Neural cell (in vitro differentiated cells): ENCODE measurements around the gene HOXA2. TPM values are rescaled to one million over a fixed set of nuclear protein-coding genes. Genes with fewer than 3 reads are reported as not detected.

ENCODE experiments used
- H2AFZ ChIP-seq: fragments of 200-600, 300-800 bp; sonication (generic), shearing (Covaris generic); 2 replicates; pipeline ENCODE4 v1.6.0; 2014; ENCODE audit warnings: low read depth, mild to moderate bottlenecking, antibody characterized with exemption, low read length, moderate library complexity
- H3F3A ChIP-seq: fragments of 200-600 bp; shearing (Covaris generic); 2 replicates; pipeline ENCODE4 v1.6.1; 2016; ENCODE audit warnings: mild to moderate bottlenecking, moderate library complexity, mixed read lengths, antibody characterized with exemption, low read length; ENCODE audit not compliant: insufficient read depth, poor library complexity, severe bottlenecking
- H3K27ac ChIP-seq: fragments of 200-600, 300-800 bp; sonication (generic), shearing (Covaris generic); 2 replicates; pipeline ENCODE4 v1.5.1; 2014; ENCODE audit warnings: mild to moderate bottlenecking, low read length, moderate library complexity
- H3K27me3 ChIP-seq: fragments of 300-800, 200-600 bp; sonication (generic), shearing (Covaris generic); 2 replicates; pipeline ENCODE4 v1.6.0; 2014; ENCODE audit warnings: mild to moderate bottlenecking, low read depth, low read length, moderate library complexity; ENCODE audit not compliant: insufficient read depth
- H3K36me3 ChIP-seq: fragments of 300-800, 200-600 bp; sonication (generic), shearing (Covaris generic); 2 replicates; pipeline ENCODE4 v1.5.1; 2014; ENCODE audit warnings: mild to moderate bottlenecking, antibody characterized with exemption, low read length, moderate library complexity; ENCODE audit not compliant: insufficient read depth
- H3K4me2 ChIP-seq: fragments of 300-800, 200-600 bp; sonication (generic), shearing (Covaris generic); 2 replicates; pipeline ENCODE4 v1.6.0; 2014; ENCODE audit warnings: mild to moderate bottlenecking, low read length
- H3K4me3 ChIP-seq: fragments of 300-800, 200-600 bp; sonication (generic), shearing (Covaris generic); 2 replicates; pipeline ENCODE4 v1.5.1; 2014; ENCODE audit warnings: mild to moderate bottlenecking, low read length, moderate library complexity
- H3K79me2 ChIP-seq: fragments of 200-600 bp; shearing (Covaris generic); replicated peaks from 2 replicates; pipeline ENCODE4 v1.6.0; 2014; ENCODE audit warnings: mild to moderate bottlenecking, low read length, moderate library complexity; ENCODE audit not compliant: insufficient read depth
- H3K9ac ChIP-seq: fragments of 300-800, 200-600 bp; sonication (generic), shearing (Covaris generic); 2 replicates; pipeline ENCODE4 v1.6.1; 2016; ENCODE audit warnings: mild to moderate bottlenecking, low read length, mixed read lengths
- H3K9me2 ChIP-seq: fragments of 200-600 bp; shearing (Covaris generic); 2 replicates; pipeline ENCODE4 v1.6.1; 2016; ENCODE audit warnings: mild to moderate bottlenecking, low read length, mixed read lengths; ENCODE audit not compliant: insufficient read depth
- H3K9me3 ChIP-seq: fragments of 200-600, 300-800 bp; sonication (generic), shearing (Covaris generic); 2 replicates; pipeline ENCODE4 v1.6.1; 2016; ENCODE audit warnings: mild to moderate bottlenecking, mixed run types, low read length, moderate library complexity, mixed read lengths
- H4K20me1 ChIP-seq: fragments of 200-600 bp; shearing (Covaris generic); 2 replicates; pipeline ENCODE4 v1.6.1; 2016; ENCODE audit warnings: mild to moderate bottlenecking, mixed run types; ENCODE audit not compliant: insufficient read depth
- CTCF ChIP-seq: fragments of 450-650 bp; IDR thresholded peaks from 2 replicates; pipeline ENCODE4 v1.5.1; 2014; ENCODE audit warnings: antibody characterized with exemption, mild to moderate bottlenecking, moderate library complexity; ENCODE audit not compliant: poor library complexity, severe bottlenecking
- EP300 ChIP-seq: fragments of 450-650 bp; conservative IDR thresholded peaks from 2 replicates; pipeline ENCODE4 v1.6.1; 2014; ENCODE audit warnings: antibody characterized with exemption, mild to moderate bottlenecking, moderate library complexity; ENCODE audit not compliant: poor library complexity, severe bottlenecking
- POLR2AphosphoS5 ChIP-seq: IDR thresholded peaks from 2 replicates; pipeline ENCODE4 v1.6.1; 2012
- RAD21 ChIP-seq: fragments of 450-650 bp; conservative IDR thresholded peaks from 2 replicates; pipeline ENCODE4 v1.6.1; 2014; ENCODE audit warnings: antibody characterized with exemption, mild to moderate bottlenecking, moderate library complexity
- REST ChIP-seq: IDR thresholded peaks from 2 replicates; pipeline ENCODE4 v1.6.1; 2012; ENCODE audit warnings: borderline replicate concordance
- TAF1 ChIP-seq: IDR thresholded peaks from 2 replicates; pipeline ENCODE4 v1.6.1; 2012; ENCODE audit warnings: low read depth
- polyA plus RNA-seq: library from polyadenylated mRNA; depleted of rRNA; stranded (reverse); fragments of >200 nt; gene quantifications from 2 replicates; pipeline ENCODE4 v1.2.3, GENCODE V29; 2014

The HOXA2 gene
- polyA plus RNA-seq, 1 donor from 2014 or later = not detected

- Histone ChIP-seq H3K9me3 (peaks cover 7% of the 10 kb centered on the region), H3K4me3 (no peak overlapping the region), H3K9ac (no peak overlapping the region), H3K36me3 (no peaks in the 10 kb centered on the region), H3K4me2 (no peak overlapping the region), H3K27ac (no peak overlapping the region), H3K79me2 (no peaks in the 10 kb centered on the region), H4K20me1 (no peaks in the 10 kb centered on the region), H3K9me2 (no peaks in the 10 kb centered on the region), H3F3A (no peaks in the 10 kb centered on the region), H3K27me3 (peaks cover 100% of the 10 kb centered on the region), H2AFZ (no peak overlapping the region)
- TF ChIP-seq REST (no peak), CTCF (no peak)
These were observed 21.1 kb upstream of the HOXA2 start for GRCh38 chr7:27123477-27124053.

- Histone ChIP-seq H3F3A (no peaks in the 10 kb centered on the region), H3K4me3 (no peak overlapping the region), H3K79me2 (no peaks in the 10 kb centered on the region), H3K9ac (no peak overlapping the region), H3K27ac (no peak overlapping the region), H3K36me3 (no peaks in the 10 kb centered on the region), H3K9me3 (peaks cover 7% of the 10 kb centered on the region), H2AFZ (no peak overlapping the region), H3K9me2 (no peaks in the 10 kb centered on the region), H3K27me3 (peaks cover 100% of the 10 kb centered on the region), H4K20me1 (no peaks in the 10 kb centered on the region), H3K4me2 (no peak overlapping the region)
- TF ChIP-seq RAD21 = no peak
- no peak for TF ChIP-seq CTCF
- TF ChIP-seq POLR2AphosphoS5 = no peak
- no peak for TF ChIP-seq TAF1
- no peak for TF ChIP-seq EP300
These were observed 20.6 kb upstream of the HOXA2 start for GRCh38 chr7:27123007-27123476.
